HG02973 (cell line): ENCODE measurements around the gene ZFYVE26.
"Not testable (repeated sequence)": the region's sequence is repeated elsewhere in the genome, so short reads cannot be mapped to it uniquely, and the experiment has no call there.

Experiments used
- ATAC-seq: cut with Tn5 transposase; IDR thresholded peaks from one replicate; pipeline ENCODE4 v1.9.1; 2021; ENCODE audit warnings: moderate library complexity; ENCODE audit not compliant: unreplicated experiment

The ZFYVE26 gene

DNA sequence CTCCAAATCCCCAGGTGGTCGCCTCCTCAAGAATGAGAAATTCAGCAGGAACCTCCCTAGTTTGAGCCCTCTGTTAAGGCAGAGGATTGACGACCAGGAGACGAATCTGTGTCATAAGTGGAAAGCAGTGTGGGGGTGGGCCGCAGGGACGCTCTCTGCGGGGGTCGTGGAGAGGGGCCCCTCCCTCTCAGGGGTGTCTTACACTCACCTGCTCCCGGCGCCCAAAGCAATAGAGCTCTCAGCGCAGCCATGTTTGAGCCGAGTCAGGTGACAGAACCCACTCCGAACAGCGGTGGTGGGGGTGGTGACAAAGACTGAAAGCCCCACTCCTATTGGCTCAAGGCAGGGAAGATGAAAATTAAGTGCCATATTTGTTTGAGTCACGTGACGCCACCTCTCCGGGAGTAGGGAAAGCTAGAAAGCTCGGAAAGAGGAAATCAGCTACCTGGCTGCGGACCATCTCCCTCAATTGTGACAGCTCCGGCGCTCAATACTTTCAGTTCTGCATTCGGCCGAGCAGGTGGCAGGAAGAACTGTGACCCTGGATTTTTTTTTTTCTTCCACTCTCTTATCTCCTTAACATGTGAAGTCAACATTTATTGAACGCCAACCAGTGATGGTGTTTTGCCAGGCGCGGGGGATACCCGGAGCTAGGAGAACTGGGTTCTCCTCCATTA, at the start of gene ZFYVE26:
TSS of gene ZFYVE26 (minus strand) at position 265 of the 677 bp plus-strand sequence. CDS start 627 bp downstream, outside the sequence.
- peak; percentile 83 for ATAC-seq

DNA sequence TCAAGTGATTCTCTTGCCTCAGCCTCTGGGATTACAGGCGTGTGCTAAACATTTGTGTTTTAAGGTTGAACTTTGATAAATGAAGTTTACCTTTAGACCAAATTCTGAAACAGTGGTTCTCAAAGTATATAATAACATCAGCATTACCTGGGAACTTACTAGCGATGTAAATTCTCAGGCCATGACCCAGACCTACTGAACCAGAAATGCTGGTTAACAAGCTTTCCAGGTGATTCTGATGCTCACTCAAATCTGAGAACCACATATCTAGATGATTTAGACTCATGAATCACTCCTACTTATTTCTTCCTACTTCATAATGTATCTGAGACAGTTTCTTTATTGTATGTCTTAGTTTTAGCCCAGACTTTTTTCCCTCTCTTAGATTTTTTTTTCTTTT, 46.8 kb upstream of the ZFYVE26 start:
- no peak for ATAC-seq

DNA sequence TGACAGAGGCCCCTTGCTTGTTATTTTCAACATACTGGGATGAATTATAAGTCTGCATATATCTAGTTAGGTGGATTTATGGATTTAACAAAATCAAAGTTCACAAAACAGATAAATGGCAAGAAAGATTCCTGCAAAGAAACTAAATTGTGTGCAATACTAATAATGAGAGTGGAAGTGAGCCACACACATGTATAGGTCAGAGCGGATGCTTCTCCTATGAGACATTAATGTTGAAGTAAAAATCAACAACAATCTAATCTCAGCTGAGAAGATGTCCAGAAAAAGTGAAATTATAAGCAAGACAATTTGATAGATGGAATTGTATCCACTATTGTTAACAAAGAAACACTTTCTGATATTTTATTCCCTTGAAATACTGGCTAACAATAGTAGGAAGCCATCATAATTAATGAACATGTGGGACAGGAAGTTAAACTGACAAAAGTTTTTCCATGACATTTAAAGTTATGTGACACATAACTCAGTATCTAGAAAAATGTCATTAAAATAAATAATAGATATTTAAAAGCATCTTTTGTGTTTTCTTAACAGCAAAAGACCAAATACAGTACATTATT, 42.9 kb upstream of the ZFYVE26 start:
- ATAC-seq: no peak

DNA sequence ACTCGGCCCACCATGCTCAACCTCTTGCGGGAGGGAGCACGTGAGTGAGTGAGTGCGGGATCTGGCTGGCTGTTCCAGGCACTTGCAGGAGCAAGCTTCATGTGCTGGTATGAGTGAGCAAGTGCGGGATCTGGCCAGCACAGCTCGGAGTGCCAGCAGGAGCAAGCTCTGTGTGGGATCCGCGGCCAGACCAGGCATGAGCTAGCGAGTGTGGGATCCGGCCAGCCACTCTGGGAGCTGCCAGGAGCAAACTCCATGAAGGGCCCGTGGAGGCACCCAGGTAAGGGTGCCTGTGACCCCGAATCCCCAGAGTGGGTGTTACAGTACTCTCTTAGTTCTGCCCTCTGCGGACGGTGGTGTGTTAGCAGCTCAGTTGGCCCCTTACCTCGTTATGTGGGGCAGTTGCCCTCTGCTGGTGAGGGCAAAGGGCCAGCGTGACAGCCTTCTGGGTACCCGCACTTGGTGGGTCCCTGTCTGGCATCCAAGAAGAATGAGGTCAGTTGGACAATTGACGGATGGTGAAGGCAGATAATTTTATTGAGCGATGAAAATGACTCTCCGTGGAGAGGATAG, 41.5 kb upstream of the ZFYVE26 start:
- ATAC-seq: no peak

DNA sequence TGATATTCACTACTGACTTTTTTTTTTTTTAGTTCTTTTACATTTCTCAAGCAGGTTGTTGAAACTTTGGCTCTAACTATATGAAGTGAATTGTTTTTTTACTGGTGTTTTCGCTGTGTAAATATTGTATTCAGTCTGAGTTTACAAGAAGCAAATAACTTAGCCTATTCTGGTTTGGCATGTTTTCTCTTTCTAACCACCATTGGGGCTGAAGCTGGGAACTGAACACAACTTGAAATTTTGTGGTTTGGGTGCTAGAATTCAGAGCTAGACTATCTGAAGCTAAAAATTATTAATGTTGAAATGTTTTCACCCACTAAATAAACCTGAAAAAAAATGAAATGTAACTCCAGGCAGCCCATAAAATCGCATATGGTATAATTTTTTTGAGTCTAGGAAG, 40.4 kb upstream of the ZFYVE26 start:
- ATAC-seq: no peak

DNA sequence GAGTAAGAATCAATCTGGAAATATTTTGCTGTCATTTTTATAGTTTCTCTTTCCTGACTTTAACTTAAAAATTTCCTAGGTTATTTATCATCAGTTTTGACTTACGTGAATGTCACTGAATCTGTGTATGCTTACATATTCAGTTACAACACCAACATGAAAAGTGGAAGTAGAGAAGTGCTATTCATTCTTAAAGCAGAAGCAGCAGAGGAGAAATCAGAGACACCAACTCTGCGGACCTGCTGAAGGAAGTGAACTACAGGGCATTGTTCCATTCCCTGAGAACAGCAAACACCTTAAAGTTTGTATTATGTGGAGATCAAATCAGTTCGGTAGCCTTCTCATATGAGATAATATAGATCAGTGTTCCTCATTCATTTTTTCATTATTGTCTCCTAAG, 37.3 kb upstream of the ZFYVE26 start:
- ATAC-seq: no peak

DNA sequence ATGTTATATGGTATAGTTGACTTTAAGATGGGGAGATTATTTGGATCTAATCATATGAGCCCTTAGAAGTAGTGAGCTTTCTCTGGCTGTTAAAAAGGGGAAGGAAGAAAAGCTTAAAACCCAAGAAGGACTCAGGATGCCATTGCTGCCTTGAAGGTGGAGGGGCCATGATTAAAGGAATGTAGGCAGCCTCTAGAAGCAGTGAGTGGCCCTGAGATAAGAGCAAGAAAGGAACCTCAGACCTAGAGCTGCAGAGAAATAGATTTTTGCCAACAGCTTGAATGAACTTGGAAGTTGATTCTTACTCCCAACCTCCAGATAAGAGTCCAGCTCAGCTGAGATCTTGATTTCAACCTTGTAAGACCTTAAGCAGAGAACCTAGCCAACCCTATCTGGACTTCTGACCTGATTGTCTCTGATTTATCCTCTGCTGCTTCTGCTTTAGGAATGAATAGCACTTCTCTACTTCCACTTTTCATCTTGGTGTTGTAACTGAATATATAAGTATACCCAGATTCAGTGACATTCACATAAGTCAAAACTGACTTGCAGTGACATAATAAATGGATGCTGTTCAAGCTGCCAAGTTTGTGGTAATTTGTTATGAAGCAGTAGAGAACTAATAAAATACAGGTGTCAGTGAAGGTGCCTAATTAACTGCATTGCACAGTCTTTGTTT, 36.7 kb upstream of the ZFYVE26 start:
- no peak for ATAC-seq

DNA sequence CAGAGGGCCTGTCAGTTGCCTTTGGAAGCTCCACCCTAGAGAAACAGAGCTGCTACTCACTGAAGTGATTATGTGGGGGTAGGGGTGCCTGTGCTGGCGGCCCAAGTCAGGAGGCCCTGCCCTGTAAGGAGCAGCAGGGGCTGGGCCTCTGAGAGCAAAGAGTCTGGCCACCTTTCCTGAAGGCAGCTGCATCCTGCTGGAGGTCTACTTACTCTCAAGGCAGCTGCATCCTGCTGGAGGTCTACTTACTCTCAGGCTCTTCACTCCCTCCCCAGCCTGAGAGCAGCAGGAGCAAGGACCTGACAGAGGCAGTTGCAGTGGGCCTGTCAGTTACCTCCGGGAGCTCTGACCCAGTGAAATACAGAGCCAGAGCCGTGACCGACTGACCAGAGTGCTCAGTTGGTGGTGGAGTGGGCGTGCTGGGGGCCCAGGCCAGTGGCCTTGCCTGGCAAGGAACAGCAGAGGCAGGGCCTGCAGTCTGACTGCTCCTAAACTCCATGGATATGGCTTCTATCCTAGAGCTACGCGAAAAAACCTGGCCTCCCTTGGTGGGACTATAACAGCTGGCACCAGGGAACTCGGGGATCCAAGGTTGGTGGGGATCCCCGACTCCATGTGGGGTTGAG, 35.5 kb upstream of the ZFYVE26 start:
- no peak for ATAC-seq

DNA sequence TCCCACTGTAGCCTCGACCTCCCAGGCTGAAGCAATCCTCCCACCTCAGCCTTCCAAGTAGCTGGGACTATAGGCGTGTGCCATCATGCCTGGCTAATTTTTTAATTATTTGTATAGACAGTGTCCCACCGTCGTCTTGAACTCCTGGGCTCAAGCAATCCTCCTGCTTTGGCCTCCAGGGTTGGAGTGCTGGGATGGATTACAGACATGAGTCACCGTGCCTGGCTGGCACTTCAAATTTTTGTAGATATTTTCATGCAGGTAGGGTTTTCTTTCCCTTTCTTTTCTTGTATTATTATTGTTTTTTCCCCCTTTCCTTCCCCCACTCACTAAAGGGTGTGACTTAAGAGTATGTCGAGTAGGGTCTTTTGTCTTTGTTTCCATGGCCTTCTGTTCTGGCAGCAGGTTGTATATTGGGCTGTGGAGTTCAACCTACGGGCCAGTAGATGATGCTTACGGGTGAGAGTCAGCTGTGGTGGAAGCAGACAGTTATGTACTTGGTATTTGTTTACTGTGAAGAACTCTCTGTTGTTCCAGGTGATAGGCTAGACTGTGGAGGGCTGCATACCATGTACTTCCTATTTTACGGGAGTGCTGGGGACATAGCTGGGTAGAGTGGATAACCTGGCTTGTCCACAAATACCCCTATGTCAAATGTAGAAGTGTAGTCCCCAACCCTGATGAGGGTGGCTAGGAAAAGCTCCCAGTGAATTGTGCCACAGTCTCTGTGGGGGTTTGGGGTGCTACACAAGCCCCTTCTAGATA, 33.9 kb upstream of the ZFYVE26 start:
- ATAC-seq: no peak

DNA sequence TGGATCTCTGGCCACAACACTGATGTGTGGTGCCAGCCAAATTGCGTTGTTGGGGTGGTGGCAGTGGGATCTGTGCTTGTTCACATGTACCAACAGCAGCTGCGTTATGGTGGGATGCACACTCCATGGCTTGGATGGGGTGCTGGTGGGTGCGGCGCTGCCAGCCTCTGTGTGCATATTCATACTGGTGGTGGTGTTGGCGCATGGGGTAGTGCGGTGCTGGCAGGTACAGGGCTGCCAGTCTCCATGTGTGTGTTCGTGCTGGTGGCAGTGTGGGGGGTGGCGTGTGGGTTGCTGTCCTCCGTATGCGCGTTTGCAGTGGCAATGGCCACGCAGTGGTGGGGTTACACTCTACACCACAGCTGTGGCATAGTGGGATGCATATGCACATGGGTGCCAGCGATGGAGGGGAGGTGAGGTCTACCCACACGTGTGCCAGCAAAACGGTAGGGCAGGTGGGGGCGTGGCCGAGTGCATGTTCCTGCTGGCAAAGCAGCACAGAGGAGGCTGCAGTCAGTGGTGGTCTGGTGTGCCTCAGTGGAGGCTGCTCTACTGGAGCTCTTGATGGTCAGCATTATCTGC, 29.7 kb upstream of the ZFYVE26 start:
- no peak for ATAC-seq

DNA sequence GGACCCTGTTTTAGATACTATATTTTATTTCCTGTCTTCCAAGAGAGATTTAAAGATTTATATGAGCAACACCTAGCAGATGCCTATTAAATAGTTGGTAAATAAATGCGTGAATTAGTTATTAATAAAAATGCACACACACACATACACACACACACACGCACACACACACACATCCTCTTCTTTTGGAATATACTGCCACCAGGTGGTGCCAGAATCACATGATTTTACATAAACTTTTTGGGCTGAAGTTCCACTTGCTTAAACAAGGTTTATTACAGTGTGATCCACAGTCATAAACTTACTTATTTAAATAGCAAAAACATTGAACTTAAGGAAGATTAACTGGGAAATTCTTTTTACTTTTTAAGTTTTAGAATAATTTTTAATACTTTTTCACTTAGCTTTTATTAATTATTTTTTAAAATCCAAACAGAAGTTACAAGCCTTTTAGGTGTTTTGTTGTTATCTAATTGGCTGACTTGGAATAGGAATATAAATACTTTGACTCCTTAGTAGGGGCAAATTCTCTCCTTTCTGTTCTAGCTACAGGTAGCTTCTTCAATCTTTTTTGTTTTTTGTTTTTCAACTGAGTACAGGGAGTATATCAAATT, 20.7 kb upstream of the ZFYVE26 start:
- no peak for ATAC-seq

DNA sequence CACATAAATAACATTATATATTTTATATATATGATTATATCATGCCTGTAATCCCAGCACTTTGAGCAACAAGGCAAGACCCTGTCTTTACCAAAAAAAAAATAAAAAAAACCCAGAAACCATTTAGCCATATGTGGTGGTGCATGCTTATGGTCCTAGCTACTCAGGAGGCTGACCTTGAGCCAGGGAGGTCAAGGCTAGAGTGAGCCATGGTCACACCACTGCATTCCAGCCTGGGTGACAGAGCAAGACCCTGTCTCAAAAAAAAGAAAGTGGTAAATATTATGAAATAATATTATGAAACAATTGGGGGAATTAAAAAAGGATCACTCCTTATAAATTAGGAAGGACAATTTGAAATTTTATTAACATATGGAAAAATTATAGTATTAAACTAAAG, 19.2 kb upstream of the ZFYVE26 start:
- ATAC-seq: no peak

DNA sequence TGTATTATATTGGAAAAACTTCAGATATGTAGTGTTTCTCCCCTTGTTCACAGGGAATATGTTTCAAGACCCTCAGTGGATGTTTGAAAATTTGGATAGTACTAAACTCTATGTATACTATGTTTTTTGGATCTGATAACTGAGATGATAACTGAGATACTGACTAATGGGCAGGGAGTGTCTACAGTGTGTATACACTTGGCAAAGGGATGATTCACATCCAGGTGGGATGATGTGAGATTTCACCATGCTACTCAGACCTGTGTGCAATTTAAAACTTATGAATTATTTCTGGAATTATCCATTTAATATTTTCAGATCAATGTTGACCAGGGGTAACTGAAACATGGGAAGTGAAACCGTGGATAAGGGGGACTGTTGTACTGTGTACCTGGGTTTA, 17.0 kb upstream of the ZFYVE26 start:
- no peak for ATAC-seq

DNA sequence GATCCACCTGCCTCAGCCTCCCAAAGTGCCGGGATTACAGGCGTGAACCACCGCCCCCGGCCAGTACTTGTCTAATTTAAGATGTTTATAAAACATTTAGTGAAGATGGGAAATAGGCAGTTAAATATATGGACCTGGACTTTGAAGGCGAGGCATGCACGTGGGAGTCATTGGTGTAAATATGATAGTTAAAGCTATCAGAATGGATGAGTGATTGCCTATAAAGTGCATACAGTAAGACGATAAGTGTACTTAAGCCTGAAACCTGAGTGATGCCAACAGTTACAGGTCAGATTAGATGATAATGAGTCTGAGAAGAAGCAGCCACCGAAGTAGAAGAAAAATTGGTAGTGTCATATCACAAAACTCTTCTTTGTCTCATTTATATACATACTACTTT, 14.7 kb upstream of the ZFYVE26 start:
- ATAC-seq: no peak

DNA sequence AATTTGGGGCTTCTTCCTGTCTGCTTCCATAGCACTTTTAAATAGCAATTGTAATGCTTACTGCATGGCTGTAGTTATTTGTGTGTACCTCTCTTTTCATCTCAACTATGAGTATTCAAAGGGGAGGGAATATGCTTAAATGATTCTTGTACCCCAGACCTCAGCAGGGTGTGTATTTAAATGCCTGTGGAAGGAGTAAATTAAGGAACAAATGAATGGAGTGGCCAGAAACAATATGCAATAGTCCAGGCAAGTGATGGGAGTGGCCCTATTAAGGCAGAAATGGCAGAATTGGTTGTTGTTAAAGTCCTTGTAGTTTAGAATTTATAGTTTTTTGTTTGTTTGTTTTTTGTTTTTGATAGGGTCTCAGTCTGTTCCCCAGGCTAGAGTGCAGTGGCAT, 4.7 kb upstream of the ZFYVE26 start:
- no peak for ATAC-seq

DNA sequence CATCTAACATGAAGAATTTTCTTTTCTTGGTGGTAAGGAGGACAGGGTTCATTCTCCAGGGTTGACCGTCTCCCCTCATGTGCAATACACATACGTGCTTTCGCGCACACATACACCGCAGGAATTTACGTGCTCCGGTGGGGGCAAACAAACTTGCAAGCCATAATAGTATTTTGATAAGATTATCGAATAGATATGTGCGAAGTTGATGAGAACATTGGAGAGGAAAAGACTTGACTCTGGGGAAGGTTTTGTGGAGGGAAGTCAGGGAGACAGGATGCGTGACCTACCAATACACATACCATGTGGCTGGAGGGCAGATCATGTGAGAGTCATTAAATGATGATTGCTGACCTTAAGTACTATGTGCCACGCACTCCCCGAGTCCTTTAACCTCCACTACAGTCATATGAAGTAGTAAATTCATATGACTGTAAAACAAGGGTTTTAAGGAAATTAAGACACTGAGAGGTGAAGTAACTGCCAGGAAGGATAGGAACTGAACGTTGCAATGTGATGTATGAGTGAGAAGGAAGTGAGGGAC, 4.1 kb upstream of the ZFYVE26 start:
- no peak for ATAC-seq

DNA sequence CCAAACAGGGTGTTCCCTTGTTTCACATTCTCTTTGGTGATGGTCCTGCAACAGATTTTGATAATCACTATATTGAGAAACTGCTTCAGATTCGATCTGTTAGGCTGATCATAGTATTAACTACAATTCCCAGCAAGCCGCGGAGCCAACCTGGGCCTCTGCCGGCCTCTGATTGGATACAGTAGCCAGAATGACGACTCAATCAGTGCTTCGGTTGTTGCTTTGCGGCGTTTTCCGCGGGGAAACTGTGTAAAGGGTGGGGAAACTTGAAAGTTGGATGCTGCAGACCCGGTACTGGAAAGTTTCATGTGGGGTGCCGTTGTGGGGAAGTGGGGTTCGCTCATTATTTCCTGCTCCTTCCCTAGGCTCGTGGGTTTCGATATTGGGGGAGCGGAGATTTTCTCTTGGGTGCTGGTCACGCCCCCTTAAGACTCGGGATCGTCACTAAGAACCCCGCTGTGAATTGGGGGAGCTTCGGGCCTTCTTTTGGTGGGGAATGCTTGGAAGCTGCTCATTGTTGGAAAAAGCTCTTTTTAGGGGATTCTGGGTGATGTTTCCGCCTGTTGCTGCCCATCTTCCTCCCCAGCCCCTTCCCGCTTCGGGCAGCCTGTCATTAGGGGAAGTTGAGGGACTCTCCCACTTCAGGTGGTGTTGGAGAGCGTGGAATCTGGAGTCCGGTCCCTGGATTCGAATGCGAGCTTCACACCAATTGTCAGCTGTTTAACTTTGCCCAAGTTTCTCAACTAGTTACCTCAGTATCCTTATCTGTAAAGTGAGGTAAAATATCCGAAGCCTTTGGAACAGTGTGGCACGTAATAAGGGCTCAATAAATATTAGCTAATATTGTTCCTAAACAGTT, 3.4 kb upstream of the ZFYVE26 start, which contains the start of gene RAD51B:
TSS of gene RAD51B (plus strand) at position 217 of the 859 bp plus-strand sequence.
- ATAC-seq: peak; percentile 48

DNA sequence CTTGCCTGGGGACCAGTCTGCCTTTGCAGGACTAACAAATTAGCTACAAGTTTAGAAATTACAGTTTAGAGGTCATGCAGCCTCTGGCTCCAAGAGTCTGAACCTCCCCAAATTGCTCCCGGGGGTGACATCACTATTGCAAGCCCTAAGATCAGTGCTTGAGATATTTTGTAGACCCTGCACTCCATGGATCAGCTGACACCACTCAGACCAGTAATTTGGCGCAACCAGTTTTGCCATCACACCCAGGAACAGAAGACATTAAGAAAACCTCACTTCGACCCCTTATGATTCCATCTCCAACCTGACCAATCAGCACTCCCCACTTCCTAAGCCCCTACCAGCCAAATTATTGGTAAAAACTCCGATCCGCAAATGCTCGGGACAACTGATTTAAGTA, 2.1 kb upstream of the ZFYVE26 start:
- ATAC-seq: not testable (repeated sequence)
